GM23338 (cell line): Measurements from ENCODE around the gene B3GALNT2.

Experiments used
- CREB1 ChIP-seq: fragments of 250-450 bp; sonication (Bioruptor Pico); IDR thresholded peaks from 2 replicates; pipeline ENCODE4 v1.5.0; 2020; ENCODE audit warnings: low read depth, mild to moderate bottlenecking, moderate library complexity
- EZH2 ChIP-seq: fragments of 200-600 bp; sonication (generic); IDR thresholded peaks from one replicate; pipeline ENCODE4 v1.8.0; 2017; ENCODE audit warnings: antibody characterized with exemption, mild to moderate bottlenecking, low read depth; ENCODE audit not compliant: unreplicated experiment
- EZH2phosphoT487 ChIP-seq: fragments of 200-600 bp; sonication (generic); IDR thresholded peaks from one replicate; pipeline ENCODE4 v1.8.1; 2018; ENCODE audit warnings: antibody characterized with exemption; ENCODE audit not compliant: unreplicated experiment
- JUNB ChIP-seq: IDR thresholded peaks from one replicate; pipeline ENCODE4 v1.6.1; 2016; ENCODE audit warnings: antibody characterized with exemption; ENCODE audit not compliant: unreplicated experiment
- POLR2AphosphoS5 ChIP-seq: IDR thresholded peaks from 2 replicates; pipeline ENCODE4 v1.6.1; 2016; ENCODE audit warnings: antibody characterized with exemption, low read depth
- STAT1 ChIP-seq: IDR thresholded peaks from one replicate; pipeline ENCODE4 v1.6.1; 2016; ENCODE audit warnings: antibody characterized with exemption; ENCODE audit not compliant: unreplicated experiment
- ZNF114 ChIP-seq: fragments of 250-450 bp; sonication (Bioruptor Pico); IDR thresholded peaks from 2 replicates; pipeline ENCODE4 v1.5.0; 2020; ENCODE audit warnings: mild to moderate bottlenecking, moderate library complexity
- ZNF331 ChIP-seq: fragments of 250-450 bp; sonication (Bioruptor Pico); IDR thresholded peaks from 2 replicates; pipeline ENCODE4 v1.5.0; 2020; ENCODE audit warnings: low read depth, mild to moderate bottlenecking, moderate library complexity
- TF ChIP-seq, protein P1 (sequence below), 2 experiments: fragments of 200-600 bp in 1 of 2; sonication (generic) in 1 of 2; conservative IDR thresholded peaks; 2 replicates each; pipeline versions ENCODE4 v1.5.1 to v1.6.1; 2016 to 2017; ENCODE audit warnings: antibody characterized with exemption in 2 of 2, low read depth in 2 of 2, mild to moderate bottlenecking in 2 of 2, moderate library complexity in 1 of 2
- TF ChIP-seq, protein P2 (sequence below): IDR thresholded peaks from one replicate; pipeline ENCODE4 v1.6.1; 2018; ENCODE audit warnings: antibody characterized with exemption; ENCODE audit not compliant: unreplicated experiment
- TF ChIP-seq, protein P3 (sequence below): IDR thresholded peaks from 2 replicates; pipeline ENCODE4 v1.6.1; 2016; ENCODE audit warnings: antibody characterized with exemption

DNA sequence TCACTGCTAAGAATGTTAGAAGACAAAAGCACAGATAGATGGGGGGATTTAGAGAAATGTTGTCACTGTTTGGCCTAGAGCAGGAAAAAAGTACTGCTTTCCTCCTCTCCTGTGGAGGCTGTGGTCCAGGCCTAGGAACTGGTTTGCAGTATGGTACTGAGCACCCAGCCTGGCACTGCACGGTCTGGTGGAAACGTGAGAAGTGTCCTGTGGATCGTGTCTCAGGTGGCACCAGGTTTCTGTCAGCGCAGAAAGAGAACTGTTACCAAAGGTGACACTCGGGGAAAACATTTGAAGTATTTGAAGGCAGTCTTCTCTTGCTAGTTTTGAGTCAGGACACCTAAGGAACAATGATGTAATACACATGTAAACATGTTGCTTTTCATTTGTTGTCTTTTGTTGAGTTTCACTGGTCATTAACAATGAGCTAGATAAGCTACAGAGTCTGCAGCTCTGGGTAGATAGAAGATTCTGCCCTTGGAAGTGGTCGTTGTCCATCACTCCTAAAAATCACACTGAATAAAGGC, 63.0 kb downstream of the B3GALNT2 start:
- TF ChIP-seq, protein P1, sequence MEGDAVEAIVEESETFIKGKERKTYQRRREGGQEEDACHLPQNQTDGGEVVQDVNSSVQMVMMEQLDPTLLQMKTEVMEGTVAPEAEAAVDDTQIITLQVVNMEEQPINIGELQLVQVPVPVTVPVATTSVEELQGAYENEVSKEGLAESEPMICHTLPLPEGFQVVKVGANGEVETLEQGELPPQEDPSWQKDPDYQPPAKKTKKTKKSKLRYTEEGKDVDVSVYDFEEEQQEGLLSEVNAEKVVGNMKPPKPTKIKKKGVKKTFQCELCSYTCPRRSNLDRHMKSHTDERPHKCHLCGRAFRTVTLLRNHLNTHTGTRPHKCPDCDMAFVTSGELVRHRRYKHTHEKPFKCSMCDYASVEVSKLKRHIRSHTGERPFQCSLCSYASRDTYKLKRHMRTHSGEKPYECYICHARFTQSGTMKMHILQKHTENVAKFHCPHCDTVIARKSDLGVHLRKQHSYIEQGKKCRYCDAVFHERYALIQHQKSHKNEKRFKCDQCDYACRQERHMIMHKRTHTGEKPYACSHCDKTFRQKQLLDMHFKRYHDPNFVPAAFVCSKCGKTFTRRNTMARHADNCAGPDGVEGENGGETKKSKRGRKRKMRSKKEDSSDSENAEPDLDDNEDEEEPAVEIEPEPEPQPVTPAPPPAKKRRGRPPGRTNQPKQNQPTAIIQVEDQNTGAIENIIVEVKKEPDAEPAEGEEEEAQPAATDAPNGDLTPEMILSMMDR (conservative IDR thresholded peaks at IDR 0.05; ENCODE audit: low read depth in 2 of 2), result no peak
- TF ChIP-seq EZH2 (no peak), POLR2AphosphoS5 (no peak), EZH2phosphoT487 (no peak), CREB1 (CRISPR knock-in tag) (no peak), ZNF114 (CRISPR knock-in tag) (no peak), JUNB (no peak), ZNF331 (CRISPR knock-in tag) (no peak), STAT1 (no peak)
- TF ChIP-seq, protein P2, sequence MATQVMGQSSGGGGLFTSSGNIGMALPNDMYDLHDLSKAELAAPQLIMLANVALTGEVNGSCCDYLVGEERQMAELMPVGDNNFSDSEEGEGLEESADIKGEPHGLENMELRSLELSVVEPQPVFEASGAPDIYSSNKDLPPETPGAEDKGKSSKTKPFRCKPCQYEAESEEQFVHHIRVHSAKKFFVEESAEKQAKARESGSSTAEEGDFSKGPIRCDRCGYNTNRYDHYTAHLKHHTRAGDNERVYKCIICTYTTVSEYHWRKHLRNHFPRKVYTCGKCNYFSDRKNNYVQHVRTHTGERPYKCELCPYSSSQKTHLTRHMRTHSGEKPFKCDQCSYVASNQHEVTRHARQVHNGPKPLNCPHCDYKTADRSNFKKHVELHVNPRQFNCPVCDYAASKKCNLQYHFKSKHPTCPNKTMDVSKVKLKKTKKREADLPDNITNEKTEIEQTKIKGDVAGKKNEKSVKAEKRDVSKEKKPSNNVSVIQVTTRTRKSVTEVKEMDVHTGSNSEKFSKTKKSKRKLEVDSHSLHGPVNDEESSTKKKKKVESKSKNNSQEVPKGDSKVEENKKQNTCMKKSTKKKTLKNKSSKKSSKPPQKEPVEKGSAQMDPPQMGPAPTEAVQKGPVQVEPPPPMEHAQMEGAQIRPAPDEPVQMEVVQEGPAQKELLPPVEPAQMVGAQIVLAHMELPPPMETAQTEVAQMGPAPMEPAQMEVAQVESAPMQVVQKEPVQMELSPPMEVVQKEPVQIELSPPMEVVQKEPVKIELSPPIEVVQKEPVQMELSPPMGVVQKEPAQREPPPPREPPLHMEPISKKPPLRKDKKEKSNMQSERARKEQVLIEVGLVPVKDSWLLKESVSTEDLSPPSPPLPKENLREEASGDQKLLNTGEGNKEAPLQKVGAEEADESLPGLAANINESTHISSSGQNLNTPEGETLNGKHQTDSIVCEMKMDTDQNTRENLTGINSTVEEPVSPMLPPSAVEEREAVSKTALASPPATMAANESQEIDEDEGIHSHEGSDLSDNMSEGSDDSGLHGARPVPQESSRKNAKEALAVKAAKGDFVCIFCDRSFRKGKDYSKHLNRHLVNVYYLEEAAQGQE, result no peak
- TF ChIP-seq, protein P3, sequence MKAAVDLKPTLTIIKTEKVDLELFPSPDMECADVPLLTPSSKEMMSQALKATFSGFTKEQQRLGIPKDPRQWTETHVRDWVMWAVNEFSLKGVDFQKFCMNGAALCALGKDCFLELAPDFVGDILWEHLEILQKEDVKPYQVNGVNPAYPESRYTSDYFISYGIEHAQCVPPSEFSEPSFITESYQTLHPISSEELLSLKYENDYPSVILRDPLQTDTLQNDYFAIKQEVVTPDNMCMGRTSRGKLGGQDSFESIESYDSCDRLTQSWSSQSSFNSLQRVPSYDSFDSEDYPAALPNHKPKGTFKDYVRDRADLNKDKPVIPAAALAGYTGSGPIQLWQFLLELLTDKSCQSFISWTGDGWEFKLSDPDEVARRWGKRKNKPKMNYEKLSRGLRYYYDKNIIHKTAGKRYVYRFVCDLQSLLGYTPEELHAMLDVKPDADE, result no peak
